HG03469 (cell line): ENCODE results near the gene IL17RB.

Experiments
- ATAC-seq: cut with Tn5 transposase; IDR thresholded peaks from one replicate; pipeline ENCODE4 v1.9.1; 2021; ENCODE audit warnings: mild to moderate bottlenecking, moderate library complexity, moderate number of reproducible peaks; ENCODE audit not compliant: unreplicated experiment

Gene IL17RB

GRCh38 chr3:53811143-53811927 lies 35.0 kb upstream of the IL17RB start:
- ATAC-seq = no peak

DNA sequence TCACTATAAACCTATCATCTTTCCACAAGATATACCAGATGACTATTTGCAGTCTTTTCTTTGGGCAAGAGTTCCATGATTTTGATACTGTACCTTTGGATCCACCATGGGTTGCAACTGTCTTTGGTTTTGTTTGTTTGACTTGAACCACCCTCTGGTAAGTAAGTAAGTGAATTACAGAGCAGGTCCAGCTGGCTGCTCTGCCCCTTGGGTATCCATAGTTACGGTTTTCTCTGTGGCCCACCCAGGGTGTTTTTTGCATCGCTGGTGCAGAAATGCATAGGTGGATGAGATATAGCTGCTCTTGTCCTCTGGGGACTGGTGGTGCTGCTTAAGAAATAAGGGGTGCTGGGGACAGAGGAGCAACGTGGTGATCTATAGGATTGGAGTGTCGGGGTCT lies 33.9 kb upstream of the IL17RB start:
- ATAC-seq = no peak

- no peak for ATAC-seq
Observed at GRCh38 chr3:53813229-53813628, 33.1 kb upstream of the IL17RB start.

DNA sequence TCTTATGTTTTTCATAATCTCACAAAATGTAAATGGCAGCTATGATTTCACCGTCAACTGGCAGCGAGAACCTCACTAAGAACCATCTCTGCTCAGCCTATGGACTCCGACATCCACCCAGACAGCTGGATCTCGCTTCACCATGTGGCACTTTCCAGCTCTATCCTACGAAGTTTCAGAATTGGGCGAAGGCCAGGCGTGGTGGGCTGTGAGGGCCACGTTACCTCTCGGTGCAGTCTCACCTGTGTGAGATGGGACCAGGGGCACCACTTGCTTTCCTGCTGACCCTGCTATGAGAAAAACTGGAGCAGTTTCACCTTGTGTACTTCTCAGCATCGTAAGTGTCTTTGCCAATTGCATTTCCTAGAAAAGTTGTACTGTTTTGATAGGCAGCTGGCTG lies 32.5 kb upstream of the IL17RB start:
- no peak for ATAC-seq

DNA sequence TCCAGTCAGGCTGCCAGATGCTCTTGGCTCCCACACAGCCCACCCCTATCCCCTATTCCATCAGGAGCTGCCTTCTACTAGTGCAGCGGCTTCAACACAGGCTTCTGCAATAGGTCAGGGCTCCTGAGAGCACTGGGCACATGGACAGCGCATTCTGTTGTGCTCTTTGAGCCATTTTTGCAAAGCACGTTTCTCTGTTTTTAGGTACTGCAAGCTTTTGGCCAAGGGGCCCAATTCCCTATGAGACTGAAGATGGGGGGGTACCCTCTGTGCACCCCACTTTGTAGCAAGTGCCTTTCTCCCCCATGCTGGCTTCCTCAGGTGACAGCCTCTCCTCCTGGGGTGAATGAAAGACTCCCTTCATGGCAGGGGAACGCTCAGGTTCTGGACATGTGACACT lies 31.3 kb upstream of the IL17RB start:
- no peak for ATAC-seq

DNA sequence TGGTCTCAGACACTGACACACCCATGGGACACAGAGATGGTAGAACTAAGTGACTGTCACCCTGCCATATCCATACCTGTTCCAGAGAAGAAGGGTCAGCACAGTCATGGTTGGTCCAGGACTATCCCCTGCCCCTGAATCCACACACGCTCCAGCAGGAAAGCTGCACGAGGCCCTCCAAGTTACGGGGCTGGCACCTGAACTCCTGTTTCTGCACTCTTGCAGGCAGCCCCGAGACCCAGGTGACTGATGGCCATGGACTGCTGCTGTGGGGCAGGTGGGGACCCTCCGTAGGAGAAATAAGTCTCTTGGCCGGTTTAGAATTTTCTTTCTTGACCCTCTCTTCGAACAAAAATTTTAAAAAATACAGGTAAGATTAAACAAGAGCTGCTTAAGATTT lies 30.7 kb upstream of the IL17RB start:
- no peak for ATAC-seq

DNA sequence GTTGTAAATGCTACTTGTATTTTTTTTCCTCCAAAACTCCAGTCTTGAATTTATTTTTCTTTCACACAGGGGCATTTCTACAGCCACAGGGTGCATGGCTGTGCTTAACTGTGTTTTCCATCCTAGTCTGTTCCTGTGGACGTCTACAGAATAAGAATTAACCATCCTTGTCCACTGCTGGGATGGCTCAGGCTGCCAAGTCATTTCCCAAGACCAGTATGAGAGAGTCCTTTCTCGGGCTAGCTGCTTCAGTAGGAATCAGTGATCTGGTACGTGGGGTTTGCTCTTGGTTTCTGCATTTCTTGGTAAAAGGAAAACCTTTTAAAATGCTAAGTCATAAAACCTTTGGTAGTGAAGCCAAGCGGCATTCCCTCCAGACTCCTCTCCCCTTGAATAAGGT lies 29.9 kb upstream of the IL17RB start:
- no peak for ATAC-seq

DNA sequence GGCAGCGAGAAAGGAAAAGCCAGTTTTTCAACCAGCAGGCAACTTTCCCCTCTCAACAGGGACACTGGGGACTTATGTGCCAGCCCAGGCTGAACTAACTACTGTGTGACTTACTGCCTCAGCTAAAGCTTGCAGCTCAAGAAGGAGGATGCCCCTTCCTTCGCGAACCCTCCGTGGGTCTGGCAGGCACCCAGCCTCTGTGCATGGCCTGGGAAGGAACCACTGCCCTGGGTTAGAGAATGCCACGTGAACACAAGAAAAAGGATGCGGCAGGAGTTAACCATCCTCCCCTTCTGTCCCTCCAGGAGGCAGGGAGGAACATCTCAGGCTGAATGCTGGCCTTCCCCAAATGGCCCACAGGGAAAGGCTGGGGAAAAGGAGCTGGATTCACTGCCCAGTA lies 29.2 kb upstream of the IL17RB start:
- ATAC-seq = no peak

DNA sequence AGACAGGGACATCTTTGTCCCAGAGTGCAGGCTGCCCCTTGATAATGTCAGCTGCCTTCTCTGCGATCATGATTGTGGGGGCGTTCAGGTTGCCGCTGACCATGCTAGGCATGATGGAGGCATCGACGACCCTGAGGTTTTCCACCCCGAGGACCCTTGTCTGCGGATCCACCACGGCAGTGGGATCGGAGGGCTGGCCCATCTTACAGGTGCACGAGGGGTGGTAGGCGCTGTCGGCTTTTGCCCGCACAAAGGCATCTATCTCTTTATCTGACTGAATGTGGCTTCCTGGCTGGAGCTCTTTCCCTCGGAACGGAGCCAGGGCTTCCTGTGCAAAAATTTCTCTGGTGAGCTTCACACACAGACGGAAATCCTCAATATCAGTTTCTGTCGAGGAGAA lies 28.6 kb upstream of the IL17RB start:
- ATAC-seq = no peak

DNA sequence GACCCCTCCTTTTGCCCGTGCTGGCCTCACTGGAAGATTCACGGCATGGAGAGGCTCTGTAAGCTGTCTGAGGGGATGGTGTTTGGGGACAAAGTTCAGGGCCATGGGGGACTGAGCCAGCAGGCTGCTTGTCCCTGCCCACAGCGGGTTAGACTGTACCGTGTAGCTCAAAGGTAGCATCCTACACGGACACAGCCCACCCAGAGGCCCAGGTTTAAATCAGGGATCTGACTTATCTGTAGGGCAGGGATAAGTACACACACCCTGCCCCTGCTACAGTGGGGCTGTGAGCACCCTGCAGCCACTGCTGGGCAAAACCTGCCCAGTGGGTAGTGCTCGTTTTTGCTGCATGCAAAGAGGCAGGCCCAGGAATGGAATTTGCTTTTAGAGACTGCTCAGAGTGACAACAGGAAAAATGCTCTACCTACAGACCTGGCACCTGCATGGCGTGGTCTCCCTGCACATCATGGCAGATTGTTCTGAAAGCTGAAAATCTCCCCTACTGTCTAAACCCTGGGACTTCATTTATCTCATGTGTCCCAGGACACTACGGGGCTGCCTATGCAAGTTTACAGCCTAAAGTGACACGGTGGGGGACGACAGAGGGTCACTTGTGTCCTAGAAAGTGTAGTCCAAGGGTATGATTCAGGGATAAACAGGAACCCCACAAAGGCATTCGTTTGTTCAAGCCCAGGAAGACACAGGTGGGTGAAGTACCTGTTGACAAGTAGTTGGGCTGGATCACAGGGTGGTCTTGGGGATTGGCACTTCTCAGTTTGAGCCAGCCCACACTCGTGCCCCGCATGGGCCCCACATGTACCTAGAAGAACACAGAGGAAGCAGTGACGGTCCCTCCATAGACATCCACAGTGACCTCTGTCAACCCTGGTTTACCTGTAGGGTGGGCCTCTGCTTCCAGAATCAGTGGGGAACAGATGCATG lies 27.9 kb upstream of the IL17RB start:
- no peak for ATAC-seq

- ATAC-seq = no peak
Observed at GRCh38 chr3:53819163-53819868, 27.1 kb upstream of the IL17RB start.

DNA sequence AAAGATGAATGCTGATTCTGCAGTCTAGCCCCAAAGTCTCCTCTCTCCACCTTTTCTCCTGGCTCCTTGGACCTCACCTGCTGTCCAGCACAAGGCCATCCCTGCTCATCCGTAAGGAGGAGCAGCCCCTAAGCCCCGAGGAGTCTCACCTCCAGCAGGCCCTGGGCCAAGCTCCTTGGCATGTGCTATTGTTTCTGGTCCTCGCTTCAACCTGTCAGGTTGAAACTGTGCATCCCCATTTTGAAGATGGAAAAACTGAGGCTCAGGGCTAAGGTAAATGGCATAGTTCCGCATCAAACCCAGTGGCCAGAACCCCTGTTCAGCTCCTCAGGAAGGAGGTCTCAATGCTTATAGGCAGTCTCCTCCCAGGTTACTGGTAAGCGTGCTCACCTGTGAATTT lies 26.3 kb upstream of the IL17RB start:
- ATAC-seq = no peak

GRCh38 chr3:53820756-53821580 lies 25.4 kb upstream of the IL17RB start:
- no peak for ATAC-seq

DNA sequence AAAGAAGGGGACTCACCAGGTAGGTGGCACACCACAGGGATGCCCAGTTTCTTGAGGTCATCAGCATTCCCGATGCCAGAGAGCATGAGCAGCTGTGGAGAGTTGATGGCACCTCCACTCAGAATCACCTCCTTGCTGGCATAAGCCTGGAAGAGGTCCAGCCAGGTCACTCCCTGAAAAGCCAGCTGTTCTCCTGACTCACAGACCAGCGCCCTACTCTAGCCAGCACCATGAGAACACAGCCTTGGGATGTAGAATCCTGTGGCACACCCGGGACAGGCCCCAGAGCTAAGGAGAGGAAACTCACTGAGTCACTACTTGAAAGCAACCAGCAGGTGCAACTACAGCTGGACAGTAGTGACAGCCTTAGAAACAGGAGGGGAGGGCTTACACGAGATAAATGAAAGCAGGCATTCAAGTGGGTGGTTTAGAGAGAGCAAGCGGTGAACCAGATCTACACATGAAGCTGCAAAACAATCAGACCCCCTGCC lies 24.7 kb upstream of the IL17RB start:
- no peak for ATAC-seq

GRCh38 chr3:53822331-53822741 lies 24.0 kb upstream of the IL17RB start:
- no peak for ATAC-seq

DNA sequence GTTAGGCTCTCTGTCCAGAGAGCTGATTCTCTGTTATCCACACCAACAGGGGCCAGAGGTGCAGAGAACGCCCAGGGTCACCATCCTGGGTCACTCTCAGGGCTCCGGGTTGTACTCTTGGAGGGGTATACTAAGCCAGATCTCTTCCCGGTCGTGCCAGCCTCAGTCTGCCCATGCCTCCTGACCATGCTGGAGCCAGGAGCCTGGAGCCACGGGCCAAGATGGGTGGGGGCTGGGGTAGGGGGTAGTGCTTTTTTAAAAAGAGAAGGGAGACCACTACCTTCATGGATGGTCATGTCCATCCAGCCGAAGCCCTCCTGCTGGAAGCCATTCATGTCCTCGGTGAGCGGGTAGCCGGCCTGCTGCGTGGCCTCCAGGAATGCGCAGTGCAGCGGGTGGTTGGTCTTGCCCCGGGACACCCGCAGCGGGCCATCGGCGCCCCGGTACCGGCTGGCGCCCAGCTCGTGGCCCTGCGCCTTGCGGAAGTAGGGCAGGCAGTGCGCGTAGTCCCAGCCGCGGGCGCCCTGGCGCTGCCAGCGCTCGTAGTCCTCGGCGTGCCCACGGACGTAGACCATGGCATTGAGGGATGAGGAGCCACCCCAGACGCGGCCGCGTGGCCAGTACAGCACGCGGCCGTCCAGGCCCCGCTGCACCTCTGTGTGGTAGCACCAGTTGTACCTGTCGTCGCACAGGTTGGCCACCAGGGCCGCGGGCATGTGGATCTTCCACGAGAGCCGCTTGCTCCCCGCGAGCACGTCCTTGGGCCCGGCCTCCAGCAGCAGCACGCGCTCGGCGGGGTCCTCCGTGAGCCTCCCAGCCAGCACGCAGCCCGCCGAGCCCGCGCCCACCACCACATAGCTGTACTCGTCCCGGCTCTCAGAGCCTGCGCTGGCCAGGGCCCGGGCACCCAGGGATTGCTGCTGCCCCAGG lies 23.1 kb upstream of the IL17RB start:
- no peak for ATAC-seq

DNA sequence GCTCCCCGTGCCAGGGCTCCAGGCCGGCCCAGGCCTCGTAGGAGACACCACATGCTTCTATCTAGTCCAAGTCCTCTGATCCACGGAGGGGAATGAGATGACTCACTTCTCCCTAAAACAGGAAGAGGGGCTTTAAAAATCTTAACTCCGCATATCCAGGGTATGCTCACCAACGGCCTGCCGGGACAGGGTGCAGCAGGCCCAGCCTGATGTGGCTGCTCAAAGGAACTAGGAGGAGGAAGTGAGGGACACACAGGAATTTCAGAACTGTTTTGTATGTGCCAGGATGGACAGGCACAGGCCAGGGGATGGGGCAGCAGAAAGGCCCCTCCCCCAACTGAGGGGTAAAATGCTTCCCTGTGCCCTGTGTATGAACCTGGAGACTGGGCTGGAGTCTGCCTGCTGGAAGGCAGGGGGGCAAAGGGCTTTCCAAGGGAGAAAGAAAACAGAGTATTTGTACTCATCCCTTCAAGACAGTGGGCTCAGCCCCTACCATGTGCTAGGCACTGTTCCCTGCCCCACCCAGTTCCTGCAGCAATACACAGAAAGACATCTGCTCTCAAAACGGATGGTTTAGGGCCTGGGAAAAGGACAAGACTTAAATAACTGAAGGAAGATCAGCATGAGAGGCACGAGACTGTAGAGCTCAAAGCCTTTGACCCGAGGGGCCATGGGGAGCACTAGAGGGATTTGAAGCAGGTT lies 22.3 kb upstream of the IL17RB start:
- no peak for ATAC-seq

GRCh38 chr3:53824795-53825194 lies 21.6 kb upstream of the IL17RB start:
- no peak for ATAC-seq

GRCh38 chr3:53826048-53826447 lies 20.3 kb upstream of the IL17RB start:
- ATAC-seq = no peak
